ENCODE results near the gene CPA1.

Gene CPA1

DNA sequence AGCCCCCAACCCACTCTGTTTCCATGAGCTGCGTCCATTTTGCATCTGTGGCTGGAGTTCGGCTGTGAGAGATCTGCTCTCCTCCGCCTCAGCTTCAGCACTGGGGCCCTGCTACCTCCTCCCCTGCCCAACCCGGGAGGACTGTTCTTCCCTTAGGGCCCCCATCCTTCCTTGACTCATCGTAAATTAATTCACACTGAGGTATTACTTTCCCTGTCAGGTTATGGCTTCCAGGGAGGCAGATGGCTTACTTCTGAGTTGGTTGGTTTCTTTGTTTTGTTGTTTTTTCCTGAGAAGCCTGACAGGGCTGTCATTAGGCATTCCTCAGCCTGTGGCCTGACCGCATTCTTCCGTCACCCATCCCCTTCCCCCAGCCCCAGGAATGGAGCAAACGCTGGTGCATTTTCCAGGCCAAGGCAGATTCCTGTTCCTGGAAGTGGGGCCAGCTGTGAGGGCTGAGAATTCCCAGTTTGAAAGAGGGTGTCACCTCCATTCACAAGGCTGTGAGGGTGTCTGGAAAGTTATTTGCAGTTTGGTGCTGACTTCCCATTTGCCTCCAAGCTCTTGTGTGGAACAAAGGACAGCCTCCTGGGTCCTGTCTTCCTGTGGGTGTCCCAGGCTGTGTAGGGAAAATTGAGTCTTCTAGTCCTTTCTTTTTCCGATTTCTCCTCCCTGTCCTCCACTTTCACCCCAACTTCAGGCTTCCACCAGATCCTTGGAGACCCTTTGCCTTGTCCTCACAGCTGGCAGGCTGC, 24.0 kb upstream of the CPA1 start:
- peak; percentile 98 for DNase-seq (ENCODE audit: low read depth, low spot score)

DNA sequence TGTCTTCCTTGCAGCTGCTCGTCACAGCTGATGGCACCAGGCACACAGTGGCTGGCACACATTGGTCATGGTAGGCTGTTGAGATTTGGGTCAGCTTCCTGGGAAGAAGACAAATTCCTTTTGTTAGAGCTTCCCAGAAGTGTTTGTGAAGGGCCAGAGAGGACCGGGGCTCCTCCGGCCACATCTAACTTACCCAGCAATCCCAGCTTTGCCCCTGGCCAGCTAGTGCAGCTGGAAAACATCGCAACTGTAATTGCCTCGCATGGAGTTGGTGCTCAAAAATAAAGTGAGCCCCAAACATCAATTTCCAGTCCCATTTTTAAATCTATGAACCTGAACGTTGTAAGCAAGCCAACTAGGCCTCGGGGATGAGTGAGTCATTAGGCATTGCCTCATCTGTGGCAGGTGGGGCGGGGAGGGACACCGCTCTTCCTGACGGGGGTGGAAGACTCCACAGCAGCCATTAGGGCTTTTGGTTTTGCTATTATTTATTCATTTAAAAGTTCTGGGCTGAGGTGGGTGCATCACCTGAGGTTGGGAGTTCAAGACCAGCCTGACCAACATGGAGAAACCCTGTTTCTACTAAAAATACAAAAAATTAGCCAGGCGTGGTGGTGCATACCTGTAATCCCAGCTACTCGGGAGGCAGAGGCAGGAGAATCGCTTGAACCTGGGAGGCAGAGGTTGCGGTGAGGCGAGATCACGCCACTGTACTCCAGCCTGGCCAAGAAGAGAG, 23.2 kb upstream of the CPA1 start:
- DNase-seq (ENCODE audit: low read depth, low spot score), result peak; percentile 87

DNA sequence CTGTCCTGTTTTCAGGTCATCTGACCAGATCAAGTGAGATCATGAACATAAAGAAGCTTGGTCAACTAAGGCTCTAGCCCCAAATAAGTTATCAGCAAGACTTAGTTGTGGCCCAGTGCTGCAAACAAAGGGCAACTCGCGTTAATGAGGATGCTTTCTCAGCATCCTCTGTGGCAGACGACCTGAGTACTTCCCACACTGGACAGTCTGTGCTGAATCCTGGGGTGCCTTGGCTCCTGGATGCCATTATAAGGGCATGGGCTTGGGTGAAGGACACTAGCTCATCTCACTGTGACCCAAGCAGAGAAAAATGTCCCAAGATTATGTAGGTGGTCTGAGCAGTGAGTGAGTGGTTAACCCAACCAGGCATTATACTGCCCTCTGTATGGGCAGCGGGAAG, 21.8 kb upstream of the CPA1 start:
- no peak for DNase-seq (ENCODE audit: low read depth, low spot score)

DNA sequence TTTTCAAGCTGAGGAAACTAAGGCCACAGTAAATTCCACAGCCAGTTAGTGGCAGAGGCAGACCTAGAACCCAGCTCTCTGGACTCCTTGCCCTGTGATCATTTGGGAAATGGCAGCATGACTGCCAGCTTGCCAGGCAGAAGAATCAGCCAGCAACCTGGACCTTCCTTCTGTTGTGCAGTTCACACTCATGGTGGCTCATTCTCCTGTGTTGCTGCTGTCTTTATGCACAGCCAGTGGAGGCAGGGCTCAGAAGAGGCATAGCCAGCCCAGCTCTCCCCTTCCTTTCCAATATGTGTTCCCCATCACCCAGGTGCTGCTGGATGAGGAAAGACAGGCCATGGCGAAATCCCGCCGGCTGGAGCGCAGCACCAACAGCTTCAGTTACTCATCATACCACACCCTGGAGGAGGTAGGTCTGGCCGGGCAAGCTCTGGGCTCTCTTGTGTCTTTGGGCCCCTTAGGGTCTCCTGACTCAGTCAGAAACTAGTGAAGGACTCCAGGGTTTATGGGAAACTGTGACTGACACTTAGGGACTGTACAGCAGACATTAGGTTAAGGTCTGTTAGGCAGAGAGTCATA, 20.9 kb upstream of the CPA1 start:
- DNase-seq (ENCODE audit: low read depth, low spot score), result no peak

DNA sequence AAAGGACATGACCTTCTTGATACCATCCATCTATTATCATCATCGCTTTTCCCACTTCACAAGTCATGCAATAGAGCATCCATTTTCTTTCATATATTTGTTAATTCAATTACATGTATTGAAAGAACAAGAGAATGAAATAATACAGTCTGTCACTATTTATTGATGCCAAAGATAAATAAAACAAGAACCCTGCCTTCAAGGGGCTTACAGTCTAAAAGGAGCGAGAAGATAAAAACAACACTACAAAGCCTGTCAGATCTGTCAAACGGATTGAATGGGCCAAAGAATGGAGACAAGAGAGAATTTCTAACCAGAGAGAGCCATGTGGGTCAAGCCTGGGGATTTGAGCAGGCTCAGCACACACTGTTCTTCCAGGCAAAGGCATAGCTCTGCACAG, 19.8 kb upstream of the CPA1 start:
- no peak for DNase-seq (ENCODE audit: low read depth, low spot score)

DNA sequence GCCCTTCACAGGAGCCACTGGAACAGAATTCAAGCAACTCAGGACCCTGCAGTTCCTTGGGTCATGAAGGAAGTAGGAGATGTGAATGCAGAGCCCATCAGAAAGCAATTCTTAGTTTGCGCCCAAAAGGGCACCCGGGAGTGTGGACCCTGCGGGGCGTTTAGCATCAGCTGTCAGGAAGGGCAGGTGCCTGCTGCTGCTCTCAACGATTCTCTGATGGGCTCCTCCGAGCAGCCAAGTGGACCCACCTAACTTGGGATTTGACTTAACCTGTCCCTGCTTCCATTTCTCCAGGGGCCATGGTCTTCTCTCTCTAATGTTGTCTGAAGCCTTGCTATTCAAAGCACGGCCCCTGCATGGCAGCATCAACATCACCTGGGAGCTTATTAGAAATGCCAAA, 18.6 kb upstream of the CPA1 start:
- DNase-seq (ENCODE audit: low read depth, low spot score), result no peak

DNA sequence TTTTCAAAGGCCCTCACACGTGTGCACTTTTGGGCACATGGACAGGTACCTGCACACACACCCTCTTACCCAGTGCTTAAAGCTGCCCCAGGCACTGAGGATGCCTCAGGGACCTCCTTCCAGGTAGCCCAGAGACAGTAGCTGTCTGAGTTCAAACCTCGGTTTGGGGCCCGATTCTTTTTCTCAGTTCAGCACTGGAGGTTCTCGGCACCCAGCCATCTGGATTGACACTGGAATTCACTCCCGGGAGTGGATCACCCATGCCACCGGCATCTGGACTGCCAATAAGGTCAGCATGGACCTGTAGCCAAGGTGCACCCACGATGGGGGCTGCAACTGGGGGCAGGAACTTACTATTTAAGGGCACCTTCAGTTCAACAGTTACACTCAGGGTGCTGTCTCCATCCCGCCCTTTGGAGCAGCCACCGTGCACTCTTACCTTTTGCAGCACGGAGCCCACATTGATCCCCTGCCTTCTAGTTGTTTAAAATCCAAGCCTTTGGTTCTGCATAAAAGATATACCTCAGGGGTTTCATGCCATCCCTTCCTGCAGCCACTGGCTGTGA, 18.0 kb upstream of the CPA1 start:
- DNase-seq (ENCODE audit: low read depth, low spot score), result no peak

DNA sequence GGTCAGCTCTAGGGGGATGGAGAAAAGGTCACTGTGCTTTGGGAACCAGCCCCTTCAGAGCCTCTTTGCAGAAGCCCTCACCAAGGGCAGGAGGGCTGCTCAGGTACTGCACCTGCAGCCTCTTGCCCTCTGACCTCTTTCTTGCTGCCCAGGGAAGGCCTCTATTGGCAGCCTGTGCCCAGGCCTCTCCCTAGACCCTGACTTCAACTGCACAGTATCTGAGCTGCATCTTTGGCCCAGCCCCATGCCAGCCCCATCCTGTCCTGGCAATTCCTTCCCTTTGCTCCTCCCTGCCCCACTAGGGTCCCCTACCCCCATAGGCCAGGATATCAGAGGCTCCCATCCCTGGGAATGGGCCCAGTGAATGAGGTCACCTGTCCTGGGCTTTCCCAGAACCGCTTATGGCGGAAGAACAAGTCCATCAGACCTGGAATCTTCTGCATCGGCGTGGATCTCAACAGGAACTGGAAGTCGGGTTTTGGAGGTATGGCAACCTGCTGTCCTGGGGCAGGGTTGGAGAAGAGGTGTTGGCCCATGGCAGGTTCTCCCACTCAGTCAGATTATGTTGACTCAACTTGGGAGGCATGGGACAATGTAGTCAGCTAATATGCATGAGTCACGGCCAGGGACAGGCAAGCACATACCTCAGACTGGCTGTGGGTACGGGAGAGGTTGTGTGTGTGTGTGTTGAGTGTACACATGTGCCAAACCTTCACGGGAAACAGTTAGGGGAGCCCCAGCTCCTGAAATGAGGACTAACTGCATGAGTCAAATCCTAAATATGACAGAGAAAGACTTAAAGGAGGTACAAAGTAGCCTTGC, 17.1 kb upstream of the CPA1 start:
- DNase-seq (ENCODE audit: low read depth, low spot score), result peak; percentile 95

DNA sequence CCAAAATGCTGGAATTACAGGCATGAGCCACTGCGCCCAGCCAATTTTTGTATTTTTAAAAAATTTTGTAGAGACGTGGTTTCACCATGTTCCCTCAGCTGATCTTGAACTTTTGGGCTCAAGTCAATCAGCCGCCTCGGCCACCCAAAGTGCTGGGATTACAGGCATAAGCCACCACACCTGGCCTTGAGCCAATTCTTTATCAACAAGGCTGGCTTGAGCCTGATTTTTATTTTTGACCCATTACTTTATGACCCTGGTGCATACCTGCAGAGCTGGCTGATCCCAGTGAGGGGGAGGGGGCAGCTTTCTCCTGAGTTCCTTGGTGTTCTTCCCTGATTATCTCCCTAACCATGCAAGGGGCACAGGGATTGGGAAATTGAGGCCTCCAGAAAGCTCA, 15.8 kb upstream of the CPA1 start:
- DNase-seq (ENCODE audit: low read depth, low spot score), result no peak

DNA sequence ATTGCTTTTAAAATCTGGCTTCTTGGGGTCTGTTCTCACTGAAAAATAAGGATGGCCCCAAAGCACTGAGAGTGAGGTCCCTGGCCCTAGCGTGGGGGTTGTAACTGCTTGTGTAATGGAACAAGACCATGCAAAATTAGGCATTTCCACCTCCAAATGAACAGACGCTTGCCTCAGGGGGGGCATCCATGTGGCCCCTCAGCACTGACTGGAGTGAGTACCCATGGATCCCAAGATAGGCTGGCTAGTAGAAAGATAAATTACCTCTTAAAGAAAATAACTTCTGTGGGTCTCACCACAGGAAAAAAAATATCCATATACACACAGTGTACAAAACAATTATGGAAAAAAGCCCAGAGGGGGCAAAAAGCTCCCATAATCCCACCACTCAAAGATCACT, 15.2 kb upstream of the CPA1 start:
- DNase-seq (ENCODE audit: low read depth, low spot score), result no peak

DNA sequence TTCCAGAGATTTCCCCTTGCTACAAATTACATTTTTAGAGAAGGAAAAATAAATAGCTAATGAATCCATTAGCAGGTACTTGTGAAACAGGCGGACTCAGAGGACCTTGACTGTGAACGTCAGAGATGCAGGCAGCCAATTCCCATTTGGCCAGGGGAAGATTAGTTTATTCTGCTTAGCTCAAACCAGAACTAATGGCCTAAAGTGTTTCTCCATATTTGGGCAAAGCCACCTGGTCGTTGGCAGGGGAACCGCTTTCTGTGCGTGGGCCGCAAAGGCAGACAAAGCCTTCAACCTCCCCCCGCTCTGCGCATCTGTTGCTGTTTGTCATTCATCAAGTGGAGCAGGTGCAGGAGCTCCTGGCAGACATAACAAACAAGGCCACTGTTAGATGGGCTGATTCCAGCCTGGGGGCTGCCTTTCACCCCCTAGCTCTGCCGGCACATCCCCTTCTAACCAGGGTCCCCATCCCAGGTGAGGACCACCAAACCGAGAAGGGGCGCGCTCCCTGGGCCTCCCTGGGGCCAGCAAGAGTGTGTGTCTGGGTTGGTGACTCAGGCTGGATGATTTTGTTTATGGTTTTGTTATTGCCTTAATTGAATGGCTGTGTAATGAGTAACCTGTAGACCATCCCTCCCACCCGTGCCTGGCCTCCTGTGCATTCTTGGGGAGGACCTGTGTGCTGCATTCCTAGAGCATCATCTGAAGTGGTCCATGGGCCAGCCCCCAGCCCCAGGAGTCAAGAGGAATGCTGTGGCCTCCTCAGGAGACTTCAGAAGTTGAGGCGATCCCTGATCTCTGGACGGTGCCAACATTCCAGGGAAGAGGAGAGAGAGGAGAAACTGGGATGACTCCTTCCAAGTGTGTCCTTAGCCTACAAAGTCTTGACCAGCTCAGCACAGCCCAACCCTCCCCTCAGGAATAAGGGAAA, 14.5 kb upstream of the CPA1 start:
- DNase-seq (ENCODE audit: low read depth, low spot score), result peak; percentile 90

DNA sequence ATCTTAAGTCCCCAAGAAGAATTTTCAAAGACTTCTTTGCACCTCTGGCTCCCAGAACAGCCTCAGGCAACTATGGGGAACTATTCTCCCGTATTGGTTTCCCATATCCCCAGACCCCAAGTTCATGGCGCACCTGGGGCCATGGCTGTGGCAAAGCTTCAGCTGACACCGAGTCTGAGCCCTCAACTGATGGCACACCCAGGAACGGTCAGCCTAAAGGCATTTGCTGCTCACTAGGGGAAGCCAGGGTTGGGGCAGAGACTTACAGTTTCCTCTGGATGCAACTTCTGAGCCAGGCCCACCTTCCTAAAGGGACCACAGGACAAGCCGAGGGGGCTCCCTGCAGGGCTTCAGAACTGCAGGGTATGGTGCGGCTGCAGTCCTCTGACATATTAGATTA, 13.7 kb upstream of the CPA1 start:
- DNase-seq (ENCODE audit: low read depth, low spot score), result no peak

DNA sequence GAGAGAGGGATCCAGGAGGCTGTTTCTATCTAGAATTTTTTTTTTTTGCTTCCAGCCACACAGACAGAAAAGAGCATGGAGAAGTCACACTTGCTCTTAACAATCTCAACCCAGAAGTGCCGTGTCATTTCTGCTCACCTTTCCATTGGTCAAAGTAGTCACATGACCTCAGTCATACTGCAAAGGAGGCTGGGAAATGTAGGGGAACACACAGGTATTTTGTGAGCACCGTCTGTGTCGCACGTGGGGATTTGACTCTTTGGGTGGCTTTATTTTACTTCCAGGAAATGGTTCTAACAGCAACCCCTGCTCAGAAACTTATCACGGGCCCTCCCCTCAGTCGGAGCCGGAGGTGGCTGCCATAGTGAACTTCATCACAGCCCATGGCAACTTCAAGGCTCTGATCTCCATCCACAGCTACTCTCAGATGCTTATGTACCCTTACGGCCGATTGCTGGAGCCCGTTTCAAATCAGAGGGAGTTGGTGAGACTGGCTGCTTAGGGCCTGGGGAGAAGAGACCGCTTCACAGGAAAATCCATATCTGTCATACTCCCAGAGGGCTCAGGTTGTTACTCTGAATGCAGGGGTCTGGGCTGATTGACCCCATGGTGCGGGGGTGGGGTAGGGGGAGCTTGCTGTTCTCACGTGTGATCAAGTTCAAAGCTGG, 13.1 kb upstream of the CPA1 start:
- DNase-seq (ENCODE audit: low read depth, low spot score), result no peak

DNA sequence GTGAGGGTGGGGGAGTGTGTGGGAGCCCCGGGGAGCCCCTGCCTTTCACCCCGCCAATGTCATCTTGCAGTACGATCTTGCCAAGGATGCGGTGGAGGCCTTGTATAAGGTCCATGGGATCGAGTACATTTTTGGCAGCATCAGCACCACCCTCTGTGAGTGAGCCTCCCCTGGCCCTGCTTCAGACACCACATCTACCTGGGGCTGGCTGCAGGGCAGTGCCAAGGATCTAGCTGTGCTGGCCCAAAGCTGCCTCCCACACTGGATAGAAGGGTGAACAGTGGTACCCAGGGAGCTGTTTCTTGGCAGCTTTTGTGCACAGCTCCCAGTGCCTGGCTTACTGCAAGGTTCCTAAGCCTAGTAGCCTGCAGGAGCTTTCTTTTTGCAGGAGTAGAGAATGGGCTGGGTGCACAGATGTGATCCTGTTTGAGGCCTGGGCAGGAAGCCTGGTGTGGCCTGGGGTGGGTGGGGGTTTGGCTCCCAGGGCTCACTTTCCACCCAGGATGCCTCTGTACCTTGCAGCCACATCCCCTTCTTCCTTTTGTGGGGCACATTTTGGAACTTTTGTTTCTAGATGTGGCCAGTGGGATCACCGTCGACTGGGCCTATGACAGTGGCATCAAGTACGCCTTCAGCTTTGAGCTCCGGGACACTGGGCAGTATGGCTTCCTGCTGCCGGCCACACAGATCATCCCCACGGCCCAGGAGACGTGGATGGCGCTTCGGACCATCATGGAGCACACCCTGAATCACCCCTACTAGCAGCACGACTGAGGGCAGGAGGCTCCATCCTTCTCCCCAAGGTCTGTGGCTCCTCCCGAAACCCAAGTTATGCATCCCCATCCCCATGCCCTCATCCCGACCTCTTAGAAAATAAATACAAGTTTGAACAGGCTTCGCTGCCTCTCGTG, 12.2 kb upstream of the CPA1 start:
- DNase-seq (ENCODE audit: low read depth, low spot score), result no peak

DNA sequence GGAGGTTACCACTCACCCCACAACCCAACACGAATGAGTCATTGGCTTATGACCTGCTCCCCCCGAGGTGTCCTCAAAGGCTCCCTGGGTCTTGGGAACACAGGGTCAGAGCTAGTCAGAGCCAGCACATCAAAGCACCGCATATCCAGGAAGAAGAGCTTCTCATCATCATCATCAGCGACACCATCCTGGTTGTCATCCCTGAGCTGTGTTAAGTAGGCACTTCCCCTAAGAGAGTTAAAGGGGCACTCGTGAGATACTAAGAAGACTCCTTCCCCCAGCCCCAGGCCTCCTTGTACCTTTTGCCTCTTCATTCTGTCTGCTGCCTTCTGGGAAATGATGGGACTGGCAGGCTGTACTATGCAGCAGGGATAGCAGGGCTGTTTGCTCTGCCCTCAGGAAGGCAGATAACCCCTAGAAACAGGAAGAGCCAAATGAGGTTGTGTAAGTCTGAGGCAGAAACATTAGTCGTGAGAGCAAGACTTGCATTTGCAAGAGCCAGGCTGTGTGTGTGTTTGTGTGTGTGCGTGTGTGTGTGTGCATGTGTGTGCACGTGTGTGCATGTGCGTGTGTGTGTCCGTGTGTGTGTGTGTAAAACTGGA, 11.1 kb upstream of the CPA1 start:
- peak; percentile 74 for DNase-seq (ENCODE audit: low read depth, low spot score)

DNA sequence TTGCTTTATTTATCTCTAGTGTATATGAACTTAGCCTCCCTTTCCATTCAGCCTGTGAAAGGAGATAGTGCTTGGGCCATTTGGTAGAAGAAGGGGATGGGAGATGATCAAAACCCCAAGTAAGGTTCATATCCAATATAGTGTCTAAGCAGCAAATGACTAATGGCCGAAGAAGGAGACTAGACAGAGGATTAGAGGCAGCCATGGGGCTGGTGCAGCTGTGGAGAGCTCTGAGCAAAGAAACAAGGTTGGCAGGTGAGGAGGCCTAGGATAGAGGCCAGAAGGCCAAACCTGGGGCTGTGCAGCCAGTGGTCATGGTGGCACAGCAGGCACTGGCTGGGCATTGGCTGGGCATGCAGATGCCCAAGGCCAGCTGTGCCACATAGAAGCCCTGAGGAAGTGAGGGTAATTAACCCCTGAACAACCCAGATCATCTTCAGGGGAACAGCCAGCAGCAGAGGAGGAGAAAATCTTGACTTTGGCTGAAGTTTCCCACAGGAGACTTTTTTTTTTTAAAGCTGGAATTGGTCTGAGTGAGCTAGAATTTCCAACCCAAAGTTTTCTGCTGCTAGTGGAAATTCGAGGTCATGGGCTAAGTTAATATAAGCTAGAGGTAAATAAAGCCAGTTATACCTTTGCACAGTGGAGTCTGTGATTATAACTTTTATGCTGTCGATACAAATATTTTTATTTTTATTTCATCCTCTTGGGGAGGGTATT, 10.3 kb upstream of the CPA1 start:
- DNase-seq (ENCODE audit: low read depth, low spot score), result no peak

DNA sequence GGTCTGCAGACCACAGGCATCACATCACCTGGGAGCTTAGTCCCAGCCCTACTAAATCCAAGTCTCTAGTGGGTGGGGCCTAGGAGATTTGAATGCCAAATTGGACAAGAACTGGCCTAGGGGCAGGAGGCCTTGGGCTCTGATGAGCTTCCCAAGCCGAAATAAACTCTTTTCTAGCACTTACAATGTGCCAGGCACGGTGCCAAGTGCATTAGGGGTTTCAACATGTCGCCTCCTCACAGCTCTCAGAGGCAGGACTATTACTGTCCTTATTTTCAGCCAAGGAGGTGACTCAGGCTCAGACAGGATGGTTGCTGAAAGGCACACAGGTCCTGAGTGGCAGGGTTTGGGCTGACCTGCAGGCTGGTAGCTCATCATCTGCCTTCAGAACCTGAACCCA, 9.2 kb upstream of the CPA1 start:
- DNase-seq (ENCODE audit: low read depth, low spot score), result no peak
